GM18526 (cell line): ENCODE results near the gene TRAF2.
"Not testable (repeated sequence)": the region's sequence is repeated elsewhere in the genome, so short reads cannot be mapped to it uniquely, and the experiment has no call there.

Experiments
- POLR2A ChIP-seq: IDR thresholded peaks from 3 replicates; pipeline ENCODE4 v1.6.1; 2011; ENCODE audit not compliant: insufficient read length; ENCODE audit errors: extremely low read depth

The TRAF2 gene, protein sequence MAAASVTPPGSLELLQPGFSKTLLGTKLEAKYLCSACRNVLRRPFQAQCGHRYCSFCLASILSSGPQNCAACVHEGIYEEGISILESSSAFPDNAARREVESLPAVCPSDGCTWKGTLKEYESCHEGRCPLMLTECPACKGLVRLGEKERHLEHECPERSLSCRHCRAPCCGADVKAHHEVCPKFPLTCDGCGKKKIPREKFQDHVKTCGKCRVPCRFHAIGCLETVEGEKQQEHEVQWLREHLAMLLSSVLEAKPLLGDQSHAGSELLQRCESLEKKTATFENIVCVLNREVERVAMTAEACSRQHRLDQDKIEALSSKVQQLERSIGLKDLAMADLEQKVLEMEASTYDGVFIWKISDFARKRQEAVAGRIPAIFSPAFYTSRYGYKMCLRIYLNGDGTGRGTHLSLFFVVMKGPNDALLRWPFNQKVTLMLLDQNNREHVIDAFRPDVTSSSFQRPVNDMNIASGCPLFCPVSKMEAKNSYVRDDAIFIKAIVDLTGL

DNA sequence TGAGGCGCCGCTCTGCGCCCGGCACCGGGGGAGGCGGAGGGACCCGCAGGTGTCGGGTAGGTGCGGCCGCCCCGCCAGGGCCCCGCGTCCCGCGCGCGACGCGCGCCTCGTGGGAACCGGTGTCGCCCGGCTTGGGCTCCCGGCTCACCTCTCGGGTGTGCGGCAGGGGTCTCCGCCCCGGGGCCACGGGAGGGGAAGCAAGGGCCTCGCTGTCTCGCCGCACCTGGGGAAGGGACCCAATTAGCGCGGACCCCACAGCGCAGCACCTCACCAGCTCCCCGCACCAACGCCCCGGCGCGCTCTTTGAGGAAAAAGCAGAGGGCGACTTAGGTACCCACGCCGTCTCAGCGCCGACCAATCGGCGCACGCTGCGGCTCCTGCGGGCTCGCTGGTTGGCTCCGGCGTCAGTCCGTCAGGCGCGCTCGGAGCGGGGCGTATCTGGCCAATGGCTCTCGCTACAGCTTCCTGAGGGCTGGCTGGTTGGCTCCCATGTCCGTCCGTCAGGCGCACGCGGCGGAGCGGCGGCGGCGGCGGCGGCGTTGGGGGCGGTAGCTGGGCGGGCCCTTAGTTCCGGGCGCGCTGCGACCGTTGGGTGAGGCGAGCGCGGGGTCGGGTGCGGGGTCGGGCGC lies at the start of gene TRAF2:
TRAF2 (plus strand) TSS at position 567 of the 629 bp plus-strand sequence. CDS start 12,225 bp downstream, outside the sequence.
- TF ChIP-seq POLR2A: peak; percentile 96

DNA sequence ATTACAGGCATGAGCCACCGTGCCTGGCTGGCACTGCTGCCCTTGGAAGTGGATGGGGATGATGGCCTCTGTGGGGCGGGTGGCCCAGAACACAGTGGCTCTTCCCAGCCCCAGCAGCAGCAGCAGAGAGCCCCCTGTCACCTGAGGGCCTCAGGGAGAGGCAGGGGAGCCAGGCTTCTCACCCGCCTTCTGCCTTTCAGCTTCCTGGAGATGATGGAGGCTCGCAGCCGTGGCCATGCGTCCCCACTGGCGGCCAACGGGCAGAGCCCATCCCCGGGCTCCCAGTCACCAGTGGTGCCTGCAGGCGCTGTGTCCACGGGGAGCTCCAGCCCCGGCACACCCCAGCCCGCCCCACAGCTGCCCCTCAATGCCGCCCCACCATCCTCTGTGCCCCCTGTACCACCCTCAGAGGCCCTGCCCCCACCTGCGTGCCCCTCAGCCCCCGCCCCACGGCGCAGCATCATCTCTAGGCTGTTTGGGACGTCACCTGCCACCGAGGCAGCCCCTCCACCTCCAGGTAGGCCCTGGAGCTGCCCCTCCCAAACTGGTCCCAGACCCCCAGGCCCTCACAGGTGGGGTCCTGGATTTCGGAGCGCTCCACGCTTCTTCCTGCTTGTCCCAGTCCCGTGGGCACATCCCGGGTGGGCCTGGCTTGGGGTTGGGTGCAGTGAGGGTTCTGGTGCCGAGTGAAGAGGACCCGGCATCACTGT lies 49.0 kb upstream of the TRAF2 start:
- no peak for TF ChIP-seq POLR2A

DNA sequence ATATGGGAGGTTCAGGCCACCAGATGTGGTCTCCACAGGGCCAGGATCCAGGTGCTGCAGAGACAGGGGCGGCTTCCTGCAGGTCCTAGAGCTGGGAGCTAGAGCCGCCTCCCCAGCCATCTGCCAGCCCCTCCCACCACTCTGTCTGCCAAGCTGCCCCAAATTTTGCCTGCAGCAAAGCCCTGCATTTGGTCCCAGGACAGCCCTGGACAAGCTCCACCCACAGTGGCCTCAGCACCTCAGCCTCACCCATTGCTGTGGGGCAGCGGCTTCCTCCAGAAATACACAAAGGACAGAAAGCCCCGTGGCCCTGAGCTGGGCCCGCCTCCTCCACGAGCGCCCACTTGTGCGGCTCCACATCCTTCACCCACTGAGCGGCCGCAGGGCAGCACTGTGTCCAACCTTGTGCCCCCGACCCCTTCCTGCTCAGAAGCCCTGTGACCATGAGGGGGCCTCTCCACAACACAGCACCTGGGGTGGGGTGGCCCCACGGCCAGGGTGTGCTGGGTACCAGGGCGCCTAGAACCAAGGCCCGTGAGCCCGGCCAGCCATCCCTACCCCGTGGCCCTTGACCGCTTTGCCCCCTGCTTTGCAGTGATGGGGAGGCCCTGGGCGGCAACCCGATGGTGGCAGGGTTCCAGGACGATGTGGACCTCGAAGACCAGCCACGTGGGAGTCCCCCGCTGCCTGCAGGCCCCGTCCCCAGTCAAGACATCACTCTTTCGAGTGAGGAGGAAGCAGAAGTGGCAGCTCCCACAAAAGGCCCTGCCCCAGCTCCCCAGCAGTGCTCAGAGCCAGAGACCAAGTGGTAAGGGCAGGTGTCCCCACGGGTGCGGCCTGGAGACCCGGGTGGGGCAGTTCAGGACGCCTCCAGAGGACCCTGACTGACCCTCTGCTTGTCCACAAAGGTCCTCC lies 47.7 kb upstream of the TRAF2 start:
- TF ChIP-seq POLR2A: no peak

DNA sequence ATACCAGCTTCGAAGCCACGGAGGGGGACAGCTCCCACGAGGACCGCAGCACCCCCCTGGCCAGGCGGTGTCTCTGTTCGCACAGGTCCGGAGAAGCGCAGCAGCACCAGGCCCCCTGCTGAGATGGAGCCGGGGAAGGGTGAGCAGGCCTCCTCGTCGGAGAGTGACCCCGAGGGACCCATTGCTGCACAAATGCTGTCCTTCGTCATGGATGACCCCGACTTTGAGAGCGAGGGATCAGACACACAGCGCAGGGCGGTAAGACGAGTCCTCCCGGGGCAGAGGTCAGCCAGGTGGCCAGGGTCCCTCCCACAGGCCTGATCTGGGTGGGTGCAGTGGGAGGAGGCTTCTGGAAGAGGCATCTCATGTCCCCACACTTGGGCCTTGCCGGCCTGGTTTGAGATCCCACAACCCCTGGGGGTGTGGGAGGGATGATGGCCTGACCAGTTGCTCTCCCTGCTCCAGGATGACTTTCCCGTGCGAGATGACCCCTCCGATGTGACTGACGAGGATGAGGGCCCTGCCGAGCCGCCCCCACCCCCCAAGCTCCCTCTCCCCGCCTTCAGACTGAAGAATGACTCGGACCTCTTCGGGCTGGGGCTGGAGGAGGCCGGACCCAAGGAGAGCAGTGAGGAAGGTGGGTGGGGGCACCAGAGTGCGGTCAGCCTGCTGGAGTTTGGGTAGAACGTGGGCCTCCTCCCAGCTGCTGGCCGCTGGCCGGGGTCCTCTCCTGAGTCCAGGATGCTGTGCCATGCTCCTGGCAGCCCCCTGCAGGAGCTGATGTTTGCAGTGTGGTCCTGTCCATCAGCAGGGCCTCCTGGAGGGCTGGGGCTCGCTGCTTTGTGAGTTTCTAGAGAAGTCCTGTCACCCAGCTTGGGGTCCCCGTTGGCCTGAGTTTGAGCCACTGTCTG lies 46.8 kb upstream of the TRAF2 start:
- no peak for TF ChIP-seq POLR2A

DNA sequence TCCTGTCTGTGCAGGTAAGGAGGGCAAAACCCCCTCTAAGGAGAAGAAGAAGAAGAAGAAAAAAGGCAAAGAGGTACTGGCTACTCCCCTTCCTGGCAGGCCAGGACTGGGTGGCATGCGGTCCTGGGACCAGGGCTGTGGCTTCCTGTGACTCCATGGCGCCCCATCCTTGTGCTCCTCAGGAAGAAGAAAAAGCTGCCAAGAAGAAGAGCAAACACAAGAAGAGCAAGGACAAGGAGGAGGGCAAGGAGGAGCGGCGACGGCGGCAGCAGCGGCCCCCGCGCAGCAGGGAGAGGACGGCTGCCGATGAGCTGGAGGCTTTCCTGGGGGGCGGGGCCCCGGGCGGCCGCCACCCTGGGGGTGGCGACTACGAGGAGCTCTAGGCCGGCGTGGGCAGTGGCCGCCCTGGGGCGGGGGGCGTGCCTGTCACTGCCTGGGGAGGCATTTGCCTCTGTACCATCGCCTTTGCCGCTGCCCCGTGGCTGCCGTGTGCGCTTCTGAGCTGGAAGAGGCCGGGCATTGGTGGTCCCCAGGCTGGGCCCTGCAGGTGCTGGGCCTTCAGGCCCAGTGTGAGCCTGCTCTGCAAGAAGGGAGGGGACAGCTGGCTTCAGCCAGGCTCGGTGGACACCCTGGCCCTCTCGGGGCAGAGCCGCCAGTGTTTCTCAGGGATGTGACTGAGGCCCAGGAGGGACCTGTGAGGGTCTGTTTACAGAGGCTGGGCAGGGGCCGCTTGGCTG lies 46.0 kb upstream of the TRAF2 start:
- TF ChIP-seq POLR2A: no peak

DNA sequence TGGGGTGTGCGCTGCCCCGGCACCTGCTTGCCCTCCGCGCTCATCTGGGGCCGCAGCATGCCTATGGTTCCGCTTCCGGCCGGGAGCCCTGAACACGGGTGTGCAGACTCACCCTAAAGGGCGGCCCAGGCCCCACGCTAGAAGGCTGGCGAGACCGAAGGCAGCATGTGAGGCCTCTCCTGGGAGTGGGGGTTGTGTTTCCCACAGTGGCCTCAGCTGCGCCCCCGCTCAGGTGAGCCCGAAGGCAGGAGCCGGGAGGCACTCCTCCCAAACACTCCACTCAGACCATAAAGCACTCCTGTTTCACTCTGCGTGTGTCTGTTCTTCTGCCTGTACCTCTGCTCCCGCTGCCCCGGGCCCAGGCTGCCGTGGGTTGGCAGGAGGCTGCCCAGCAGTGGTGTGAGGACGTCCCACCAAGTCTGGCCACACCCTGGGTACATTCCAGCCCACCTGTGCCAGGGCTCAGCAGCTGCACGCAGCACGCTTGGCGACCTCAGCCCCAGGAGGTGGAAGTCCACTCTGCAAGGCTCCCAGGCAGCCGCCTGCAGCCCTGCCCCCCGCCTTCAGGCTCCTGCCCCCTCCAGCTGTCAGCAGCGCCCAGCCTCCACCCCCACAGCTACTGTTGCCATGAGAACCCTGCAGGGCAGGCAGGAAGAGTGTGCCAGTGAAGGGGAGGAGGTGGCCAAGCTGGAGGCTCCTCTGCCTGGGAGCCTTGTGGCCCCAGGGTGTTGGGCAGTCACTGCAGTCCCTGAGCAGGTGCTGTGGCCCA lies 45.3 kb upstream of the TRAF2 start:
- TF ChIP-seq POLR2A: no peak

DNA sequence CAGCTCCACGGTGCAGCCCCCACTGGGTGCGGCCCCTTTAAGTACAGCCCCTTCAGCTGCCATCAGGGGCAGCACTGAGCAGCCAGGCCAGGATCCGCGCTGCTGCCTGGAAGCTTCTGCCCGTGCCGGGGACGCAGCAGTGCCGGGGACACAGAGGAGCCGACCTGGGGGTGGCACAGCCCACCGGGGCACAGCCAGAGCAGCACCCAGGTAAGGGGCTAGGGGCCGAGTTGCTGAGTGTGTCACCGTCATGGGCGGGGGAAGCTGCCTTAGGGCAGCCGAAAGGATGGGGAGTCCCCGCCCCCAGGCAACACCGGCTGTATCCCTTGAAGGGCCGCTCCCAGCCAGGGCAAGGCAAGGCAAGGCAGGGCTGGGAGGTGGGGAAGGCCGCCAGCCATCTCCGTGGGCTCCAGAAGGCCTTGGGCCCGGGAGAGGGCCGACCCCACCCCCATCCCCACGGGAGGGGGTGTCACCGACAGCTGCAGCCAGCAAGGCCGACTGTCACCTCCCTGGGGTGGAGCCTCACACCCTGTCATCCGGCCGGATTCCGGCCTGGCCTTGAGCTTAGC lies 43.9 kb upstream of the TRAF2 start, which contains the start of gene AJM1:
AJM1 (plus strand) TSS at position 99 of the 569 bp plus-strand sequence. CDS start 1,937 bp downstream, outside the sequence.
- not testable (repeated sequence) for TF ChIP-seq POLR2A

DNA sequence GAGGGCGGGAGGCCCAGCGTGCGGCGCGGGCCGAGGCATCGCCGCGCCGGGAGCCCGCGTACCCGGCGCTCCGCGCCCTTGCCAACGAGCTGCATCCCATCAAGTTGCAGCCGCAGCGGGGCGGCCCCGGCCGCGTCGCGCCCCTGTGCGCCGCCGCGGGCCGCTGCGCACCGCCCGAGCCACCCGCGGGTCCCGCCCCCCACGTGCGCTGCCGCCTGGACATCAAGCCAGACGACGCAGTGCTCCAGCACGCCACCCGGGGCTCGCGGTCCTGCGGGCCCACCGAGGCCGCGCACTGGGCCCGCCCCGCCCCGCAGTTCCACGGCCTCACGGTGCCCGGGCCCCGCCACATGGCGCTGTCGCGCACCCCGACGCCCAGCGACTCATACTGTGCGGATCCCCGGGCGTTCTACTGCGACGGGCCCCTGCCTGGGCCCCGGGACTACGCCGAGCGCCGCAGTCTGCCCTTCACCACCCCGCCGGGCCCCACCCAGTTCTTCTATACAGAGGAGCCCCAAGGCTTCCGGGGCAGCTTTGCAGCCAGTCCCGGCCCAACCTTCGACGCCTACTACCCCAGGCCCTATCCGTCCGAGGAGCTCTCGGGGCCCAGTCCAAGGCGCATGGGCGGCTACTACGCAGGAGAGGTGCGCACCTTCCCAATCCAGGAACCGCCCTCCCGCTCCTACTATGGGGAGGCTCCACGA lies 41.4 kb upstream of the TRAF2 start:
- no peak for TF ChIP-seq POLR2A

DNA sequence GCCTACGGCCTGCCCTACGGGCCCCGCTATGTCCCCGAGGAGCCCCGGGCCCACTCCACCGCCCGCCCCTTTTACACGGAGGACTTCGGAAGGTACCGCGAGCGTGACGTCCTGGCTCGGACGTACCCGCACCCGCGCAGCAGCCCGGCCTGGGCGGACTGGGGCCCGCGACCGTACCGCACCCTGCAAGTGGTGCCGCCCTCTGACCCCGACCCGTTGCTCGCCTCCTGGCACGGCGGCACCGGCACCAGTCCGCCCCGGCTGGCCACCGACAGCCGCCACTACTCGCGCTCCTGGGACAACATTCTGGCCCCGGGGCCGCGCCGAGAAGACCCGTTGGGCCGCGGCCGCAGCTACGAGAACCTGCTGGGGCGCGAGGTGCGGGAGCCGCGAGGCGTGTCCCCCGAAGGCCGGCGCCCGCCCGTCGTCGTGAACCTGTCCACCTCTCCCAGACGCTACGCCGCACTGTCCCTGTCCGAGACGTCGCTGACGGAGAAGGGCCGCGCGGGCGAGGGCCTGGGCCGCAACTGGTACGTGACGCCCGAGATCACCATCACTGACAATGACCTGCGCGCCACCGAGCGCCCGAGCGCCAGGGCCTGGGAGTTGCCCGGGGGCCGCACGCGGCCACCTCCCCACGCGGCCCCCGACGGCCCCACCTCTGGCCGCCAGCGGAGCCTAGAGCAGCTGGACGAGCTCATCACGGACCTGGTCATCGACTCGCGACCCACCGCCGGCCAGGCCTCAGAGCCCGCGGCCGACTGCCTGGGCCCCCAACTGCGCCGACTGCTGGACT lies 40.7 kb upstream of the TRAF2 start:
- TF ChIP-seq POLR2A: no peak

DNA sequence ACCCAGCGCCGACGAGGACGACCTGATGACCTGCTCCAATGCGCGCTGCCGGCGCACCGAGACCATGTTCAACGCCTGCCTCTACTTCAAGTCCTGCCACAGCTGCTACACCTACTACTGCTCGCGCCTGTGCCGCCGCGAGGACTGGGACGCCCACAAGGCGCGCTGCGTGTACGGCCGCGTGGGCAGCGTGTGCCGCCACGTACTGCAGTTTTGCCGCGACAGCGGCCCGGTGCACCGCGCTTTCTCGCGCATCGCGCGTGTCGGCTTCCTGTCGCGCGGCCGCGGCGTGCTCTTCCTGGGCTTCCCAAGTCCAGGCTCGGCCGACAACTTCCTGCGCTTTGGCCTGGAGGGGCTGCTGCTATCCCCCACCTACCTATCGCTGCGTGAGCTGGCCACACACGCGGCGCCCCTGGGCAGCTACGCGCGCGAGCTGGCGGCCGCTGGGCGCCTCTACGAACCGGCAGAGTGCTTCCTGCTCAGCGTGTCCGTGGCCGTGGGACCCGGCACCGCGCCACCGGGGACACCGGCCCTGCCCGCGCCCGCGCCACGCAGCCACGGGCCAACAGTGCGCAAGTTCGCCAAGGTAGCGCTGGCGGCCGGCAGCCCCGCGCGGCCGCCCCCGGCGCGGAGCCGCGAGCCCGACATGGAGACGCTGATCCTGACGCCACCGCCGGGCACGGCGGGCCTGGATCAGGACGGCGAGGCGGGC lies 39.8 kb upstream of the TRAF2 start:
- TF ChIP-seq POLR2A: no peak
